Muscle of leg (tissue), 11 donors: Measurements from ENCODE around the gene SELENON. TPM values are rescaled to one million over a fixed set of nuclear protein-coding genes. Genes with fewer than 3 reads are reported as not detected.

Experiments used
- DNase-seq: peaks from one replicate; pipeline ENCODE4 v3.0.0; 2013
- H3K27ac ChIP-seq: one replicate; pipeline ENCODE4 v1.5.1; 2013; ENCODE audit warnings: mild to moderate bottlenecking, low read length, control low read depth
- H3K27me3 ChIP-seq: one replicate; pipeline ENCODE4 v1.6.1; 2013; ENCODE audit warnings: low read length; ENCODE audit not compliant: control insufficient read depth, insufficient read depth
- H3K36me3 ChIP-seq: one replicate; pipeline ENCODE4 v1.6.1; 2013; ENCODE audit warnings: low read length; ENCODE audit not compliant: control insufficient read depth, insufficient read depth
- H3K4me1 ChIP-seq: one replicate; pipeline ENCODE4 v1.6.1; 2013; ENCODE audit warnings: low read length; ENCODE audit not compliant: control insufficient read depth, insufficient read depth
- H3K4me3 ChIP-seq: one replicate; pipeline ENCODE4 v1.5.1; 2013; ENCODE audit warnings: low read length, control low read depth
- H3K9me3 ChIP-seq: replicated peaks from 2 replicates; pipeline ENCODE4 v1.6.1; 2013; ENCODE audit warnings: low read depth, low read length; ENCODE audit not compliant: control insufficient read depth
- WGBS: methylation state at CpG from one replicate; pipeline ENCODE4 v1.1.5; 2013; ENCODE audit warnings: missing lambda C conversion rate; ENCODE audit not compliant: insufficient coverage; 5-methylcytosine and 5-hydroxymethylcytosine counted together
- polyA plus RNA-seq, 8 donors: library from polyadenylated mRNA; unstranded; fragments of 120-200 nt; gene quantifications; one replicate each; pipeline versions ENCODE4 v1.2.1 to v1.2.3, GENCODE V29; 2013; ENCODE audit warnings: inconsistent platforms in 1 of 8, low replicate concordance in 1 of 8; ENCODE audit not compliant: insufficient read length in 8 of 8, insufficient read depth in 1 of 8
- total RNA-seq: library from RNA; stranded (reverse); fragments of 120-200 nt; gene quantifications from one replicate; pipeline ENCODE4 v1.2.4, GENCODE V29; 2013

The SELENON gene
- total and polyA plus RNA-seq, 9 donors: 23.1 to 88.0 (median 64.9) TPM

GRCh38 chr1:25800703-25801377 is 847 bp downstream of the SELENON start:
- Histone ChIP-seq H3K27me3 (no peaks in the 10 kb centered on the region), H3K27ac (peak overlapping the region; percentile 35), H3K4me1 (peaks cover 37% of the 10 kb centered on the region), H3K9me3 (no peaks in the 10 kb centered on the region), H3K36me3 (peaks cover 19% of the 10 kb centered on the region), H3K4me3 (peak overlapping the region; percentile 60)
- no peak for DNase-seq
- WGBS: 41% methylated on average over 13 of the region's 15 CpGs

- Histone ChIP-seq H3K4me3 (no peak overlapping the region), H3K4me1 (peaks cover 38% of the 10 kb centered on the region), H3K27ac (no peak overlapping the region), H3K36me3 (peaks cover 38% of the 10 kb centered on the region), H3K27me3 (no peaks in the 10 kb centered on the region), H3K9me3 (no peaks in the 10 kb centered on the region)
- 65% methylated on average over 3 of the region's 6 CpGs for WGBS
- no peak for DNase-seq
Observed at GRCh38 chr1:25802915-25803314, 2.9 kb downstream of the SELENON start.

- Histone ChIP-seq H3K4me1 (peaks cover 38% of the 10 kb centered on the region), H3K4me3 (no peak overlapping the region), H3K27me3 (no peaks in the 10 kb centered on the region), H3K9me3 (no peaks in the 10 kb centered on the region), H3K36me3 (peaks cover 41% of the 10 kb centered on the region), H3K27ac (no peak overlapping the region)
- DNase-seq: no peak
- no CpG with 5 or more reads among the region's 1 CpG for WGBS
Observed at GRCh38 chr1:25803368-25803767, 3.4 kb downstream of the SELENON start.

- WGBS: no CpG with 5 or more reads among the region's 10 CpGs
- peaks cover 52% of the 10 kb centered on the region for H3K36me3 ChIP-seq
- H3K4me1 ChIP-seq: peaks cover 34% of the 10 kb centered on the region
- DNase-seq: no peak
- H3K27ac ChIP-seq: no peak overlapping the region
- no peaks in the 10 kb centered on the region for H3K9me3 ChIP-seq
- no peak overlapping the region for H3K4me3 ChIP-seq
- H3K27me3 ChIP-seq: no peaks in the 10 kb centered on the region
Observed at GRCh38 chr1:25804244-25804963, 4.4 kb downstream of the SELENON start.

- H3K27ac ChIP-seq: peak overlapping the region; percentile 29
- peaks cover 33% of the 10 kb centered on the region for H3K4me1 ChIP-seq
- no peak overlapping the region for H3K4me3 ChIP-seq
- H3K9me3 ChIP-seq: no peaks in the 10 kb centered on the region
- H3K36me3 ChIP-seq: peaks cover 60% of the 10 kb centered on the region
- WGBS: 77% methylated on average over 8 of the region's 15 CpGs
- DNase-seq: no peak
- H3K27me3 ChIP-seq: no peaks in the 10 kb centered on the region
Observed at GRCh38 chr1:25804964-25805862, 5.2 kb downstream of the SELENON start.

- peaks cover 35% of the 10 kb centered on the region for H3K4me1 ChIP-seq
- peak; percentile 74 for DNase-seq
- H3K9me3 ChIP-seq: no peaks in the 10 kb centered on the region
- no peaks in the 10 kb centered on the region for H3K27me3 ChIP-seq
- H3K27ac ChIP-seq: peak overlapping the region; percentile 57
- H3K36me3 ChIP-seq: peaks cover 66% of the 10 kb centered on the region
- H3K4me3 ChIP-seq: no peak overlapping the region
- WGBS: 75% methylated on average over 2 of the region's 3 CpGs
Observed at GRCh38 chr1:25805863-25806225, 5.9 kb downstream of the SELENON start.

GRCh38 chr1:25806418-25806817 is 6.4 kb downstream of the SELENON start:
- WGBS: 62% methylated on average over 3 of the region's 4 CpGs
- H3K4me3 ChIP-seq: no peak overlapping the region
- H3K36me3 ChIP-seq: peaks cover 71% of the 10 kb centered on the region
- H3K4me1 ChIP-seq: peaks cover 34% of the 10 kb centered on the region
- DNase-seq: peak; percentile 72
- no peaks in the 10 kb centered on the region for H3K27me3 ChIP-seq
- H3K9me3 ChIP-seq: no peaks in the 10 kb centered on the region
- peak overlapping the region; percentile 57 for H3K27ac ChIP-seq

GRCh38 chr1:25807480-25808390 is 7.7 kb downstream of the SELENON start:
- Histone ChIP-seq H3K36me3 (peaks cover 80% of the 10 kb centered on the region), H3K27me3 (no peaks in the 10 kb centered on the region), H3K4me3 (no peak overlapping the region), H3K9me3 (no peaks in the 10 kb centered on the region), H3K27ac (no peak overlapping the region), H3K4me1 (peaks cover 34% of the 10 kb centered on the region)
- WGBS: 82% methylated on average over 10 of the region's 20 CpGs
- no peak for DNase-seq

GRCh38 chr1:25808481-25809244 is 8.7 kb downstream of the SELENON start:
- Histone ChIP-seq H3K36me3 (peaks cover 87% of the 10 kb centered on the region), H3K27me3 (no peaks in the 10 kb centered on the region), H3K27ac (no peak overlapping the region), H3K4me3 (no peak overlapping the region), H3K9me3 (no peaks in the 10 kb centered on the region), H3K4me1 (peaks cover 34% of the 10 kb centered on the region)
- DNase-seq: no peak
- WGBS: 83% methylated on average over 30 of the region's 34 CpGs
